ENCODE measurements around the gene EMC6. TPM values are rescaled to one million over a fixed set of nuclear protein-coding genes. Genes with fewer than 3 reads are reported as not detected.

Gene EMC6
- polyA plus RNA-seq, 1 of the 3 experiments (the other 2 are of a cell fraction) = 56.6 TPM

DNA sequence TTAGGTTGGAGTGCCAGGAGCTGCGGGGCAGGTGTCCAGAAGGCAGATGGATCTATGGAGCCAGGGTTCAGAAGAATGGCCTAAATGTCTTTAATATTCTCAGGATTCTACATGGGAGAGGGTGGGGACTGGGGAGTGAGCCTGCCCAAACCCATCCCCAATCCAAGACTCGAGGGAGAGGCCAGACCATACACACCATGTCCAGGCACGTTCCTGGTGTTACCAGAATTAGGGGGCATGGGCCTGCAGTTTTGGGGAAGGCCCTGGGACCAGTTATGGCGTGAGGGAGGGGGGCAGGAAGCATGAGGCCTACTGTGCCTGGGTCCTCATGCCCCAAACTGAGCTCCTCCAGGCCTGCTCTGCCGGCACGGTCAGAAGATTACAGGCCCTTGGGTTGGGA, 2.1 kb upstream of the EMC6 start:
- H2AFZ ChIP-seq (ENCODE audit: low read depth) = no peak overlapping the region
- peaks cover 62% of the 10 kb centered on the region for H3K79me2 ChIP-seq (ENCODE audit: insufficient read depth)
- H3K9me3 ChIP-seq = no peaks in the 10 kb centered on the region
- no peak for DNase-seq
- peak overlapping the region in 1 of 2 experiments; percentile 96; a peak in 2 of 4 replicates for H3K4me3 ChIP-seq (ENCODE audit: low read depth in 2 of 2, low read length in 1 of 2)
- 90% methylated on average over 2 of the region's 6 CpGs for WGBS (ENCODE audit: low lambda C conversion rate)
- no peaks in the 10 kb centered on the region for H3K9me2 ChIP-seq
- H3F3A ChIP-seq (replicated peaks; ENCODE audit: insufficient read depth) = peaks cover 20% of the 10 kb centered on the region
- TF ChIP-seq YY1 (IDR thresholded peaks at IDR 0.05; ENCODE audit: low read depth) (no peak), TEAD4 (IDR thresholded peaks at IDR 0.05; ENCODE audit: borderline replicate concordance, insufficient read depth) (no peak), GABPA (IDR thresholded peaks at IDR 0.05; ENCODE audit: low read depth) (no peak), ZBTB33 (IDR thresholded peaks at IDR 0.05; ENCODE audit: borderline replicate concordance, low read depth) (no peak), NFIC (IDR thresholded peaks at IDR 0.05; ENCODE audit: borderline replicate concordance) (no peak), EZH2phosphoT487 (IDR thresholded peaks at IDR 0.05; ENCODE audit: borderline replicate concordance, low read depth) (no peak), CHD2 (IDR thresholded peaks at IDR 0.05; ENCODE audit: low read length, partially characterized antibody) (no peak)
- H3K27me3 ChIP-seq (ENCODE audit: insufficient read depth) = no peaks in the 10 kb centered on the region
- peak overlapping the region; percentile 100 for H3K4me2 ChIP-seq
- ChIA-PET CTCF (interaction anchor here (1.0 to 3.0 kb wide), 5 partner anchors 8 to 618 kb away, joined by 3 to 14 read pairs (median 5); partner anchors contain the start of gene P2RX5), POLR2A (interaction anchor here (0.5 to 2.2 kb wide), 2 partner anchors 30 to 621 kb away, joined by 3 to 10 read pairs; partner anchors contain the start of genes CTNS and SHPK)
- peaks cover 39% of the 10 kb centered on the region for H4K20me1 ChIP-seq (ENCODE audit: insufficient read depth)
- H3K9ac ChIP-seq = peak overlapping the region; percentile 33; the same call in 1 of the 2 replicates
- H3K27ac ChIP-seq (ENCODE audit: low read depth in 2 of 2, low read length in 1 of 2) = peak overlapping the region in 1 of 2 experiments; percentile 24; a peak in 1 of 4 replicates
- peaks cover 23 to 25% of the 10 kb centered on the region in 2 experiments for H3K36me3 ChIP-seq (replicated peaks in 1 of 2; ENCODE audit: control insufficient read depth in 1 of 2, insufficient read depth in 2 of 2, low read length in 1 of 2)
- peaks cover 0 to 20% of the 10 kb centered on the region in 2 experiments; a peak in 1 of 4 replicates for H3K4me1 ChIP-seq (ENCODE audit: control insufficient read depth in 1 of 2, insufficient read depth in 2 of 2, low read depth in 1 of 2, low read length in 1 of 2)

- CTCF ChIA-PET = interaction anchor here (1.0 to 3.0 kb wide), 5 partner anchors 10 to 619 kb away, joined by 3 to 14 read pairs (median 5); partner anchors contain the start of gene P2RX5
- peak; percentile 85 for DNase-seq
- Histone ChIP-seq H3K4me3 (ENCODE audit: low read depth in 2 of 2, low read length in 1 of 2) (peak overlapping the region; percentile 91 to 96), H3K9me2 (no peaks in the 10 kb centered on the region), H3K27ac (ENCODE audit: low read depth in 2 of 2, low read length in 1 of 2) (peak overlapping the region; percentile 98), H3K9ac (peak overlapping the region; percentile 100), H4K20me1 (ENCODE audit: insufficient read depth) (peaks cover 39% of the 10 kb centered on the region), H3K27me3 (ENCODE audit: insufficient read depth) (no peaks in the 10 kb centered on the region), H3K4me1 (ENCODE audit: control insufficient read depth in 1 of 2, insufficient read depth in 2 of 2, low read depth in 1 of 2, low read length in 1 of 2) (peaks cover 0 to 20% of the 10 kb centered on the region in 2 experiments; a peak in 1 of 4 replicates), H3K36me3 (replicated peaks in 1 of 2; ENCODE audit: control insufficient read depth in 1 of 2, insufficient read depth in 2 of 2, low read length in 1 of 2) (peaks cover 21 to 25% of the 10 kb centered on the region in 2 experiments), H3K79me2 (ENCODE audit: insufficient read depth) (peaks cover 62% of the 10 kb centered on the region), H3K9me3 (no peaks in the 10 kb centered on the region), H2AFZ (ENCODE audit: low read depth) (no peak overlapping the region), H3F3A (replicated peaks; ENCODE audit: insufficient read depth) (peaks cover 20% of the 10 kb centered on the region), H3K4me2 (peak overlapping the region; percentile 100)
- POLR2A ChIA-PET = interaction anchor here (0.6 to 2.2 kb wide), 3 partner anchors 9 to 51 kb away, joined by 3 to 10 read pairs (median 3); partner anchors contain the start of genes CTNS and SHPK
- WGBS (ENCODE audit: low lambda C conversion rate) = 0% methylated on average over 28 of the region's 39 CpGs
- TF ChIP-seq IRF3 (IDR thresholded peaks at IDR 0.05; ENCODE audit: low read depth, low read length) = no peak
- TF ChIP-seq FOXJ3 (CRISPR knock-in tag; IDR thresholded peaks at IDR 0.05) = no peak
- peak; percentile 46; the same call in 1 of the 2 replicates for TF ChIP-seq TEAD4 (IDR thresholded peaks at IDR 0.05; ENCODE audit: borderline replicate concordance, insufficient read depth)
- TF ChIP-seq CTCF (IDR thresholded peaks at IDR 0.05) = peak; percentile 25; the same call in 1 of the 2 replicates
- TF ChIP-seq EZH2phosphoT487 (IDR thresholded peaks at IDR 0.05; ENCODE audit: borderline replicate concordance, low read depth) = no peak
- peak; percentile 82; the same call in 1 of the 2 replicates for TF ChIP-seq SIN3A (IDR thresholded peaks at IDR 0.05; ENCODE audit: borderline replicate concordance, low read depth, low read length)
- TF ChIP-seq, protein P1, sequence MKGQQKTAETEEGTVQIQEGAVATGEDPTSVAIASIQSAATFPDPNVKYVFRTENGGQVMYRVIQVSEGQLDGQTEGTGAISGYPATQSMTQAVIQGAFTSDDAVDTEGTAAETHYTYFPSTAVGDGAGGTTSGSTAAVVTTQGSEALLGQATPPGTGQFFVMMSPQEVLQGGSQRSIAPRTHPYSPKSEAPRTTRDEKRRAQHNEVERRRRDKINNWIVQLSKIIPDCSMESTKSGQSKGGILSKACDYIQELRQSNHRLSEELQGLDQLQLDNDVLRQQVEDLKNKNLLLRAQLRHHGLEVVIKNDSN (IDR thresholded peaks at IDR 0.05; ENCODE audit: borderline replicate concordance, low read depth) = no peak; the same call in 1 of the 2 replicates
- TF ChIP-seq FOSL2 (IDR thresholded peaks at IDR 0.05; ENCODE audit: borderline replicate concordance, low read depth) = peak; percentile 79; the same call in 1 of the 2 replicates
- TF ChIP-seq TCF12 (IDR thresholded peaks at IDR 0.05) = peak; percentile 34; the same call in 1 of the 2 replicates
- TF ChIP-seq ZBTB33 (IDR thresholded peaks at IDR 0.05; ENCODE audit: borderline replicate concordance, low read depth) = no peak
Observed at GRCh38 chr17:3667366-3668278, 990 bp upstream of the EMC6 start.

All from SK-N-SH (cell line).